Panc1 (cell line): ENCODE measurements around the gene TXNDC16.

Source experiments
- CTCF ChIP-seq: fragments of 450-650 bp; IDR thresholded peaks from 2 replicates; pipeline ENCODE4 v1.5.1; 2017; ENCODE audit warnings: mild to moderate bottlenecking
- POLR2AphosphoS5 ChIP-seq: IDR thresholded peaks from 2 replicates; pipeline ENCODE4 v1.6.1; 2012; ENCODE audit warnings: mild to moderate bottlenecking, low read depth, low read length, moderate library complexity
- REST ChIP-seq, 2 experiments: IDR thresholded peaks; 2 replicates each; pipeline ENCODE4 v1.6.1; 2011 to 2012; ENCODE audit warnings: low read depth in 2 of 2, control low read depth in 1 of 2, low read length in 1 of 2, mild to moderate bottlenecking in 1 of 2, moderate library complexity in 1 of 2; ENCODE audit not compliant: insufficient read depth in 1 of 2

GRCh38 chr14:52429451-52429850 is 122.9 kb downstream of the TXNDC16 start:
- TF ChIP-seq CTCF = no peak
- no peak for TF ChIP-seq REST (IDR thresholded peaks at IDR 0.05; ENCODE audit: insufficient read depth in 1 of 2, low read depth in 2 of 2, low read length in 1 of 2)
- TF ChIP-seq POLR2AphosphoS5 = no peak
